ENCODE results near the gene CTAGE6.
"Not testable (repeated sequence)": the region's sequence is repeated elsewhere in the genome, so short reads cannot be mapped to it uniquely, and the experiment has no call there.

CTAGE6 gene

DNA sequence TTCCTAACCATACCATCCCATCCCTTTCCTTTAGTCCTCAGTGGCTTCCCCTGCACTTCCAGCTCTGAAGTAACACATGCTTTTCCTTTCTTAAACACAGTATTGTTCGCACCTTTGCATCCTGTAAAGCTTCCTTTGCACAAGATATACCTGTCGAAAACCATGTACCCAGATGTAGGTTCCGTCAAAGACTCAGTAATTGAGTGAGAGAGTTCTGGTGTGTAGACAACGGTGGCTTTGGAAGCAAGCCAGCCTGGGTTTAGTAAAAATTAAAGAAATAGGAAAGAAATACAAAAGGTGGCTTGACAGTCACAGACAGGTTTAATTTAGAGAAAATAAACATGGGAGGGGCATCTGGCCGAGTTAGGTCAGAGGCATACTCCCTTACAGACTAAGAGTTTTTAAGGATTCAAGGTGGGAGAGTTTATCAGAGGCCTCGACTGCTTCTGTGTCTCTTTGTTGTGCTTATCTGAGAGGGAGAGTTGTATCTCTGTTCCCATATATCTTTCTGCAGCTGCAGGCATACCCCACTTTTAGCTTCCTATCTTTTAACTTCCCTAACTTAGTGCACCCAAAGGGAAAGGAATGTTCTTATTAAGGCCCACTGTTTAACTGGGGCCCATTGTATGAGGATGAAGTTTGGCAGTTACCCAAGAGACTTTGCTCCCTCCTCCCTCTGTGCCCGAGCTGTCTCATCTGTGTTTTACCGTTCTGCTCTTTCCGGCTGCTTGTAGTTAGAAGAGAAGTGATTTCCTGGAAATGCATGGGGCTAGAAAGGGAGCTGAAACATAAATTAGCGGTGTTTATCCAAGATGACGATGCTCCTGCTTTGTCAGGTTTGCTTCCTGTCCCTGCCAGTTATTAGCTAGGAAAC is 42.7 kb downstream of the CTAGE6 start:
- DNase-seq: not testable (repeated sequence)

- DNase-seq: not testable (repeated sequence)
These were observed 45.1 kb downstream of the CTAGE6 start for GRCh38 chr7:143712381-143712780.

DNA sequence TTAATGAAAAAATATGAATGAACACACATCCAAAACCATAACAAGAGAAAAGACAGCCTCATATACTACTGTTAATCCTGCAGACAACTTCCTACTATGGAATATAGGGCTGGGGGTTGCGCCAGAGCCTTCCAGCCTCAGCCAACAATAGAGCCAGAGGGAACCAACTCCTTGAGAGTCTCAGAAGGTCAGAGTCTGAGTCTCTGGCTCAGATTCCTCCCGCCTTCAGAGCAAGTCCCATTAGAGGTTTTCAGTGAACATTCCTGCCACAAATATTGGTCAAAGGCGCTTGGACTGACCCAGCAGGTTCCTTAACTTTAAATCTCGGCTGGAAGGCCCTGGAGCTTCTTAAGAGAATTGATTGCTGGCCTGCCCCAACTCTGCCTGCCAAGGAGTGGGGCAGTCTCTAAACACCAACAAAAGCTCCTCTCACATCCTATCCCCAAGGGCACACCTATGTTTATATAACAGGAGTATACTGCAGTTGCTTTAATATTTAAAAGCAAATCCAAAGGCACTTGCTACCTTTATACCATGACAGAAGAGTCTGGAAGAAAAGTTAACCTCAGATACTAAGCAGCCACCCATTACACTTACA is 45.7 kb downstream of the CTAGE6 start:
- DNase-seq: not testable (repeated sequence)

DNA sequence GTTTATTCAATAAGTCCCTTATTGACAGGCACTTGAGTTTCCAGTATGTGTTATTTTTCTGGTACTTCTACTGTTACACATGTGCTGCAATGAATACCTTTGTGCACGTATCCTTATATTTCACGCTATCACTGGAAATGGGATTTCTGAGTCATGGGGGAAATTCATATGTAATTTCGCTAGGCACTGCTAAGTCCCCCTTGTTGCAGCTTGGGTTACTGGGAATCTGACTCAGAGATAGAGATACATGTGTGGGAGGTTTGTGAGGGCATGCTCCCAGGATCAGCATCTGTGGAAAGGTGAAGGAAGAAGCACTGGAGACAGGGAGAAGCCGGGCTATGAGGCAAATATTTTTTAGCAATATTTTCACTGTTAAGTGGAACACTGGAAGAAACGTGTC is 47.6 kb downstream of the CTAGE6 start:
- DNase-seq: not testable (repeated sequence)

Measured in NCI-H526 (cell line).